ENCODE measurements around the gene TMEM26. TPM values are rescaled to one million over a fixed set of nuclear protein-coding genes. Genes with fewer than 3 reads are reported as not detected.

TMEM26 gene
- total RNA-seq, 3 donors from 2014 or later = 0.75 to 1.2 (median 0.95) TPM

- no peaks in the 10 kb centered on the region for H3K4me1 ChIP-seq (ENCODE audit: low read depth)
- DNase-seq (no peak), ATAC-seq (no peak)
- intact Hi-C loops (cut with DNase I, micrococcal nuclease) = no loop called here
- no peak overlapping the region for H3K4me3 ChIP-seq
- H3K36me3 ChIP-seq (ENCODE audit: low read depth) = no peaks in the 10 kb centered on the region
- no peak for TF ChIP-seq CTCF (IDR thresholded peaks at IDR 0.05)
- H3K9me3 ChIP-seq = no peaks in the 10 kb centered on the region
Observed at GRCh38 chr10:61486251-61486650, 33.1 kb upstream of the TMEM26 start.

GRCh38 chr10:61481597-61481996 lies 28.4 kb upstream of the TMEM26 start:
- H3K4me1 ChIP-seq (ENCODE audit: low read depth) = no peaks in the 10 kb centered on the region
- no peaks in the 10 kb centered on the region for H3K9me3 ChIP-seq
- no peaks in the 10 kb centered on the region for H3K36me3 ChIP-seq (ENCODE audit: low read depth)
- no peak for DNase-seq
- H3K4me3 ChIP-seq = no peak overlapping the region
- intact Hi-C loops (cut with DNase I, micrococcal nuclease) = no loop called here
- no peak for TF ChIP-seq CTCF (IDR thresholded peaks at IDR 0.05)
- no peak for ATAC-seq

- no peak for TF ChIP-seq CTCF (IDR thresholded peaks at IDR 0.05)
- intact Hi-C loops (cut with DNase I, micrococcal nuclease) = no loop called here
- Histone ChIP-seq H3K4me1 (ENCODE audit: low read depth) (no peaks in the 10 kb centered on the region), H3K36me3 (ENCODE audit: low read depth) (no peaks in the 10 kb centered on the region), H3K9me3 (no peaks in the 10 kb centered on the region), H3K4me3 (no peak overlapping the region)
- DNase-seq = no peak
- no peak for ATAC-seq
Observed at GRCh38 chr10:61480208-61480607, 27.0 kb upstream of the TMEM26 start.

GRCh38 chr10:61478621-61479312 lies 25.6 kb upstream of the TMEM26 start:
- ATAC-seq (no peak), DNase-seq (no peak)
- no peaks in the 10 kb centered on the region for H3K4me1 ChIP-seq (ENCODE audit: low read depth)
- intact Hi-C loops (cut with DNase I, micrococcal nuclease) = no loop called here
- no peaks in the 10 kb centered on the region for H3K9me3 ChIP-seq
- H3K4me3 ChIP-seq = no peak overlapping the region
- H3K36me3 ChIP-seq (ENCODE audit: low read depth) = no peaks in the 10 kb centered on the region
- no peak for TF ChIP-seq CTCF (IDR thresholded peaks at IDR 0.05)

- Histone ChIP-seq H3K9me3 (no peaks in the 10 kb centered on the region), H3K4me1 (ENCODE audit: low read depth) (no peaks in the 10 kb centered on the region), H3K4me3 (no peak overlapping the region), H3K36me3 (ENCODE audit: low read depth) (no peaks in the 10 kb centered on the region)
- ATAC-seq (no peak), DNase-seq (no peak)
- intact Hi-C loops (cut with DNase I, micrococcal nuclease) = no loop called here
- no peak for TF ChIP-seq CTCF (IDR thresholded peaks at IDR 0.05)
Observed at GRCh38 chr10:61477451-61477850, 24.3 kb upstream of the TMEM26 start.

GRCh38 chr10:61476529-61476928 lies 23.3 kb upstream of the TMEM26 start:
- no peaks in the 10 kb centered on the region for H3K36me3 ChIP-seq (ENCODE audit: low read depth)
- TF ChIP-seq CTCF (IDR thresholded peaks at IDR 0.05) = no peak
- ATAC-seq = no peak
- H3K9me3 ChIP-seq = no peaks in the 10 kb centered on the region
- intact Hi-C loops (cut with DNase I, micrococcal nuclease) = no loop called here
- no peaks in the 10 kb centered on the region for H3K4me1 ChIP-seq (ENCODE audit: low read depth)
- DNase-seq = no peak
- H3K4me3 ChIP-seq = no peak overlapping the region

All from mucosa of descending colon (tissue), 3 donors.